ENCODE data around the gene NRCAM.

GRCh38 chr7:108204281-108204796 lies 251.9 kb downstream of the NRCAM start:
- TF ChIP-seq CTCF (IDR thresholded peaks at IDR 0.05; ENCODE audit: low read depth, low read length) = no peak
- no peak for TF ChIP-seq EZH2phosphoT487 (IDR thresholded peaks at IDR 0.05; ENCODE audit: low read depth)

Measured in OCI-LY3 (cell line).